DMS114 treated with DMSO at 0.1 percent for 48 hours (cell line): ENCODE data around the gene RPS6KL1.

Experiments
- DNase-seq: peaks from one replicate; lab custom pipeline; 2025; ENCODE audit not compliant: unreplicated experiment; lab: John Stamatoyannopoulos, UW

RPS6KL1 gene

GRCh38 chr14:74952180-74952665, 29.2 kb upstream of the RPS6KL1 start:
- no peak for DNase-seq

DNA sequence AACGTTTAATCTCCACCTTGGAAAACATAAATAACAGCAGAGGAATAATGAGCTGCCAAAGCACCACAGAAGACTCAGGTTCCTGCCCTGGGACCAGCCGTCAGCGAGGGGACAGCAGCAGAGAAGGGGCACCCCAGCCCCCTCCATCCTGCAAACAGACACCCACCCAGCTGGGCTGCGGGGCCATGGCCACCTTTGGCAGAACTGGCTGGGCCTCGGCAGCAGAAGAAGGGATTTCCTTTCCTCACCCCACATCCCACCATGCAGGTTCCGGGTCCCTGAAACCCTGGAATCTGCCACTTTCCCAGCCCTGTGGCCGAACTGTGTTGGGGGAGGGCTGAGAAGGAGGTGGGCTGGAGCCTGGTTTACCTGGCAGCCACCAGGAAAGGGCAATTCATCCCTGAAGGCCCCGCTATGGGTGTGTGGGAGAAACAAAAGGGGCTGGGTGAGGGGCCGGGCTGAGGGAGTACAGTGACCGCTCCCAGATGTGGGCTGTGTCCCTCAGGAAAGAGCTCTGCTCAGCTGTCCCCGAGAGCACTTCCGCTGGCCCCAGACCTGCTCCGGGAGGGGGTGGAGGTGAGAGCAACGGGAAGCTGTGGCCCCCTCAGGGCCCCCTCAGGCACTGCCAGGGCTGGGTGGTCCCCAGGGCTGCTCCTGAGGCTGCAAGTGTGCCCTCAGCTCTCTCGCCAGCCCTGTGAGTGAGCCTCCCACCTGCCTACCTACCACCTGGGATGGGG, 28.6 kb upstream of the RPS6KL1 start:
- no peak for DNase-seq

- DNase-seq: no peak
Measured at GRCh38 chr14:74950795-74951442, 27.9 kb upstream of the RPS6KL1 start.

DNA sequence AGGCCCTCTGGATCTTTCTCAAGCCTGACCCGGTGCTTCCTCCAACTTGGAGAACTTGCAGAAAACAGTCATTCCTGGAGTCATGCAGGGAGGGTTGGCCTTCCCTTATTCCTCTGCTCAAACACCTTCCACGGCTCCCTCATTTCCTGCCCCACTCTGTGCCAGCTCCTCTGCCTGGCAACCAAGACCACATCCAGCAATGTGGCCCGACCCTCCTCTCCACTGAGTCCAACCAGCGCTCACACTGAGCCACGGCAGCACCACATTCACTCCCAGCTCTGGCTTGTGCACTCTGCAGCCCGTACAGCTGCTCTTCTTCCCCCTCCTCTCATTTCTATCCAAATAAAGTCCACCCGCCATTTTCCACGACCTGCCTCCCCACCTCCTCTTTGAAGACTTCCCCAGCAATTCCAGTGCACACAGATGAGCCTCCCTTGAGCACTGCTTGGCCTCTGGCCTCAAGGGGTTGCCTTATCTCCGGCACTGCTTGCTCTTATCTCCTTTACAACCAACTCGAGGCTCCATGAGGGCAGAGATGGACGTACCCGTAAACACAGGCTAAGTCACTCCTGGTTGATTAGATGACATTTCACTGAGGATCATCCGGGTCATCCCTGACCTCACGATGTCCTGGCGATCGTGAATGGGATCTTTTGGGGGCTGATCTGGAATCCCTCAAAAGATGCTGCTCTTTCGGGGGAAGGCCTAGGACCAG, 27.0 kb upstream of the RPS6KL1 start:
- DNase-seq: no peak

GRCh38 chr14:74949191-74949601, 26.1 kb upstream of the RPS6KL1 start:
- no peak for DNase-seq

DNA sequence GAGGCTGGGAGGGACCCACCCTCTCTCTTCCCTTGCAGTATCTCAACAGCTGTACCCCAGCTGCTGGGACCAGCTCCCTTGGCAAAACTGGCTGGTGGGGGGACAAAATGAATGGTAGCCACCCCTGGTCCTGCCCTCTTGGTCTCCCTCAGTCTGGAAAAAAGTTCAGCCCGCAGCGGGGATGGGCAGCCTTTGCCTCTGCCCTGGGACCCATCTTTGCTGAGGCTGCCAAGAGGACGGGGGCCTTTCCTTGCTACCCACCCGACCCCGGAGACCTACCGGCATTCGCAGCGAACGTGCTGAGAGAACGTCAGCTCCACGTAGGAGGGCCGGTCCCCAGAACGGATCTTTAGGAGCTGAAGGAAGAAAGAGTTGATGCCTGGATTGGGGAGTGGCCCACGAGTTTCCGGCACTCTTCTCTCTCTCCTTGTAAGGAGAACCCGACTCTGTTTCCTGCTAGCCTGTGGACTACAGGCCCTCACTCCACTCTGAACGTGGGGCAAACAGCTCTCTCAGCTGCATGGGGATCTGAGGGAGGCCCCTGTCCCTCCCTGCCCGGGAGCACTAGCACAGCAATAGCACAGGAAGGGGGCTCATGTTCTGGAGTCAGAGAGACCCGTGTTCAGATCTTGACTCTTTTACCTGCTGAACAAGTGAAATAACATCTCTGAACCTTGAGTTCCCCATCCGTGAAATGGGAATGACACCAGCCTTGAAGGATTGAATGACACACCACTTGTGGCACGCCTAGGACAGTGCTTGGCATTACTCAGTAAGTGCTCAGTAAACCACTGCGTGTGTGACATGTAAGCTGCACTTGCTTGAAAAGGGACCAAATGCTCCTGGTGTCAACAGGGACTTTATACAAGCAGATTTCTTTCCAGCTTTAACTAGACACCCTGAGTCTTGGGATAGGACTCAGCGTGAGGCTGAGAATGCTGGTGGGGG, 25.4 kb upstream of the RPS6KL1 start:
- no peak for DNase-seq

DNA sequence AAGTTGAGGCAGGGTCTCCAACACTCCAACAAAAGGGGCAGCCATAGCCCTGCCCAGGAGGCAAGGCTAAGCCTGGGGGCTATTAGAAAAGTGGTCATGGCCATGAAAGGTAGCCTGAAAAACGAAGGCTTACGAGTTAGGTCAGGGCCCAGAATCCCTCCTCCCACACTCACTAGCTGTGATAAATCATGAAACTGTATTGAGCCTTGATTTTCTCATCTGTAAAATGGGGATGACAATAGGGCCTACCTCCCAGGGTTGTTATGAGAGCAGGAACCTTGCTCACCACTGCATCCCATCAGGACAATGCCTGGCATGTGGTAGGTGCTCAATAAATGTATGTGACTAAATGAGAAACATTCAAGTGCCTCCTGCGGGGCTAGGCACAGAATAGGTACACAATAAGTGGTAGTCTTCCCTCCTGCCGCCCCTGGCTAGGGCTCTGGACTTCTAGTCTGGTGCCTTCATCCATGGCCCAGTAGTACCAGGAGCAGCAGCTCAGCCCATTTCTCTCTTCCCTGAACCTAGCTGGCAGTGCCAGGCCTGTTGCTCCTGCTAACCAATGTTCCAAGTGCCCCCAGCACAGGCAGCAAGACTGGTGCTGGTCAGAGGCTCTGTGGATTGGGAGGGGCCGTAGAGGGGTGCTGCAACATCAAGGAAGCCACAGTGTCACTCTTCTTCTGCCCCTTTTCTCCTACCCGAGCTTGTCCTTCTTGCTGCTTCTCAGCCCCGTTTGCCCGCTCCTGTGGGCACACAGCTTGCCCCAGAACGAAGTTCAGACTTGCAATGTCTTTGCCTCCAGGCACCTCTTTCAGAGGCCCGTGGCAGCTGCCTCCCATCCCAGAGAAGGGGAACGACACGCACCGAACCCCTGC, 24.5 kb upstream of the RPS6KL1 start:
- DNase-seq: no peak

GRCh38 chr14:74946659-74947281, 23.7 kb upstream of the RPS6KL1 start:
- DNase-seq: no peak

DNA sequence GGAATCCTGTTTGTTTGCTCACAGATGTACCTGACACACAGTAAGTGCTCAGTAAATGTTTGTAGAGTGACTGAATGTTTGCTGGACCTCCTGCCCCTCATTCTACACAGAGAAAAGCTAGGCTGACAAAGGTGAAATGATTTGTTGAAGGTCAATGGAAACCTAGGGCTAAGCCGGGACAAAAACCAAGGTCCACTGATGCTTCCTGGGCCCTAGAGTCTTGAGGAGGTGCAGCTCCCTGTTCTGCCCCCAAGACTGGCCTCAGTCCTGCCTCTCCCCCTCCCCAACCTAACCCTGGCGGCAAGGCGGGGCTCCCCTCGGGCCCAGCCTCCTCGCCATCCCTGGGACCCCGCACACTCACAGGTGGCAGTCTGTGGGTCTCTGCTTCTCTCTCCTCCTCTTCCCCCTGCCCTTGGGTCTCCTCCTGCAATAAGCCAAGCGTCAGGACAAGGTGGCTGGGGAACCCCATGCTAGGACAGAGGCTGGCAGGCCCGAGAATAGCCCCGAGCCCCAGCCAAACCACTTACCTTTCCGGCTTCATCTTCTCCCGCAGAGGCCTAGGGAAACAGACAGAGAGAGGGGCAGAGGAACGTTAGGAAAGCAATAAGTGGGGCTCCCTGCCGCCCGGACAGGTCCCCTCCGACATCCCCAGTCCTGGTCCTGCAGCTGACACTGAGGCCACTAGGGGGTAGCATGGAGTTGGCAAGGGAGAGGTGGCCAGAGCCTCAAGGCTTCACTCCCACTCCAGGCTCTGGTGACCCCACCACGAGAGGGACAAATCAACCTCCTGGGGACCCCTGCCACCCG, 23.0 kb upstream of the RPS6KL1 start:
- DNase-seq: peak; percentile 52

GRCh38 chr14:74945261-74945851, 22.3 kb upstream of the RPS6KL1 start:
- no peak for DNase-seq

- no peak for DNase-seq
Measured at GRCh38 chr14:74942608-74943007, 19.5 kb upstream of the RPS6KL1 start.

DNA sequence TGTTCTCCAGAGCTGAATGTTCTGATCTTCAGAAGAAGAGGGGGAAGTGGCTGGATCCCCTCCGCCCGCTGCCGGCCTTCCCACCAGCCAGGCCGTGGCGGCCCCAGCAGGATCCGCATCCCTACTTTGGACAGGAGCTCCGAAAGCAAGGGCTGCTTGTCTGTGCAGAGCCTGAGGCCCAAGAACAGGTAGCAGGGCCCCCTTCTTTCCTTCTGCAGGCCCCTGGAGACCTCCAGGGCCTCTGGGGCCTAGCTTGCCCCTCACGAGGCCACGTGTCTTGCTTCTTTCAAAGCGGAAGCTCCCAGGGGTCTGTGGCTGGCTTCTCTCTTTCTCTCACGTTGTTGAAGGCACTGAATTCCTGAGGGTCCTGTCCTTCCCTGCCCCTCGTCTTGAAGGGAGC, 19.1 kb upstream of the RPS6KL1 start:
- no peak for DNase-seq

DNA sequence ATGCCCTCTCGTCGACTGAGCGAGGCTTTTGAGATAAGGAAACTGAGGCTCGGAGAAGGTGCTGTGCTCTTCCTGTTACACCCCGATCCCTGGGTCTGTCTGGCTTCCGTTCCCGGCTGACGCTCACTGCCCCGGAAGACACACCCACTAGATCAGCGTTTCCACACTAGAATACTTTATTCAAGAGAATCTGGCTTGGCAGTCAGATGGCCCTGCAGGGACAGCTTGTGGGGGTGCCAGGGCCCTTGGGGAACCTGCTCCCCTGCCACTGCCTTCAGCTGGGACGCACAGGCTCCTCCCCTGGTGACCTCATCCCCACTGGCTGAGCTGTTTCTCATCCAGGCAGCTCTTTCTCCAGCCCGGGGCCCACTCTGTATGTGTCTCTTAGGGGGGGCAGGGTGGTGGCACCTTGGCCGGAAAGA, 18.6 kb upstream of the RPS6KL1 start:
- DNase-seq: no peak

- no peak for DNase-seq
Measured at GRCh38 chr14:74940956-74941565, 18.0 kb upstream of the RPS6KL1 start.

GRCh38 chr14:74938531-74939495, 15.8 kb upstream of the RPS6KL1 start:
- no peak for DNase-seq

DNA sequence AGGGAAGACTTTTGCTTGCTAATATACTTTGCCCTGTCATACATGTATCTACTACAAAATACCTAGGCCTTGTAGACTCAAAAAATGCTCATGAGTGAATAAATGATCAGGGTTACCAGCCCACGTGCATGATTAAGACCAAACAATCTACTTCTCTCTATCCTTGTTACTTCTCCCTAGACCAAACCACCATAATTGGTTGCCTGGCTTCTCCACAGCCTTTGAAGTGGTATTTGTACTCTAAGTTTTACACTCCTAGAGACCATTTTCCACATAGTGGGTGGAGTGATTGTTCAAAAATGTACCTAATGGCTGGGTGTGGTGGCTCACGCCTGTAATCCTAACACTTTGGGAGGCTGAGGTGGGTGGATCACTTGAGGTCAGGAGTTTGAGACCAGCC, 14.1 kb upstream of the RPS6KL1 start:
- DNase-seq: no peak

- DNase-seq: no peak
Measured at GRCh38 chr14:74936731-74937130, 13.7 kb upstream of the RPS6KL1 start.
